Activated CD8-positive, alpha-beta T cell treated with anti-CD3 and anti-CD28 coated beads, Interleukin-2, amount 10 ng/mL, durations not matched to agents 7 days and 5 days (primary cell): ENCODE results near the gene RPS19. TPM values are rescaled to one million over a fixed set of nuclear protein-coding genes. Genes with fewer than 3 reads are reported as not detected.
"Not testable (repeated sequence)": the region's sequence is repeated elsewhere in the genome, so short reads cannot be mapped to it uniquely, and the experiment has no call there.

Source experiments
- ATAC-seq: fragments of 150-1000 bp; cut with Tn5 transposase; one replicate; pipeline ENCODE4 v1.10.0; 2021; ENCODE audit warnings: moderate library complexity
- CTCF ChIA-PET: fragments of 350-600 bp; sonication (Branson Sonifier 250); formaldehyde crosslinking; loops from one replicate; lab custom pipeline; 2021; ENCODE audit warnings: antibody characterized with exemption; lab: Charles Lee
- POLR2A ChIA-PET: fragments of 350-600 bp; sonication (Branson Sonifier 250); formaldehyde crosslinking; loops from one replicate; lab custom pipeline; 2021; ENCODE audit warnings: antibody characterized with exemption; lab: Charles Lee
- DNase-seq: peaks from one replicate; pipeline ENCODE4 v3.0.0-alpha.2; 2020
- H3K27ac Mint-ChIP-seq: one replicate; pipeline ENCODE4 v1.8.0; 2021; ENCODE audit warnings: mild to moderate bottlenecking, mixed read lengths
- H3K27me3 Mint-ChIP-seq: one replicate; pipeline ENCODE4 v1.8.0; 2021; ENCODE audit warnings: low read depth, mixed read lengths
- H3K36me3 Mint-ChIP-seq: one replicate; pipeline ENCODE4 v1.8.0; 2021; ENCODE audit warnings: low read depth, mixed read lengths
- H3K4me1 Mint-ChIP-seq: one replicate; pipeline ENCODE4 v1.8.0; 2021; ENCODE audit warnings: low read depth, mixed read lengths
- H3K4me3 Mint-ChIP-seq: one replicate; pipeline ENCODE4 v1.8.0; 2021; ENCODE audit warnings: mild to moderate bottlenecking, mixed read lengths
- H3K9me3 Mint-ChIP-seq: one replicate; pipeline ENCODE4 v1.8.0; 2022; ENCODE audit warnings: mixed read lengths; ENCODE audit not compliant: insufficient read depth
- total RNA-seq, 2 experiments: library from RNA; stranded (reverse); gene quantifications; one replicate each; pipeline ENCODE4 v1.2.3, GENCODE V29; 2021

Gene RPS19
- total RNA-seq, 2 experiments from 2014 or later: 3,024 to 3,056 TPM

GRCh38 chr19:41869374-41869955 lies 9.4 kb downstream of the RPS19 start:
- CTCF ChIA-PET: interaction anchor here (1.2 to 2.5 kb wide), 4 partner anchors 10 to 89 kb away, joined by 3 to 30 read pairs (median 6); partner anchors contain the start of genes RABAC1 and RPS19
- ATAC-seq: no peak
- Mint-ChIP-seq H3K36me3 (peaks cover 71% of the 10 kb centered on the region), H3K27me3 (no peaks in the 10 kb centered on the region), H3K9me3 (no peaks in the 10 kb centered on the region), H3K4me1 (peaks cover 92% of the 10 kb centered on the region), H3K27ac (peak overlapping the region; percentile 83), H3K4me3 (no peak overlapping the region)
- DNase-seq: no peak
- POLR2A ChIA-PET: interaction anchor here (0.7 to 11.9 kb wide), 6 partner anchors 9 to 1269 kb away, joined by 3 to 241 read pairs (median 8); partner anchors contain the start of genes ARHGEF1 and RPS19

- H3K9me3 Mint-ChIP-seq: no peaks in the 10 kb centered on the region
- no peaks in the 10 kb centered on the region for H3K27me3 Mint-ChIP-seq
- ChIA-PET POLR2A (interaction anchor here (1.5 to 9.3 kb wide), 5 partner anchors 8 to 75 kb away, joined by 3 to 241 read pairs (median 20); partner anchors contain the start of genes ARHGEF1 and RPS19), CTCF (interaction anchor here (2.4 to 9.1 kb wide), 3 partner anchors 11 to 88 kb away, joined by 7 to 176 read pairs (median 30); partner anchors contain the start of genes ARHGEF1, RABAC1 and RPS19)
- peaks cover 65% of the 10 kb centered on the region for H3K36me3 Mint-ChIP-seq
- ATAC-seq (no peak), DNase-seq (no peak)
- H3K4me3 Mint-ChIP-seq: peak overlapping the region; percentile 16
- H3K4me1 Mint-ChIP-seq: peaks cover 89% of the 10 kb centered on the region
- H3K27ac Mint-ChIP-seq: peak overlapping the region; percentile 83
Observed at GRCh38 chr19:41870401-41870873, 10.4 kb downstream of the RPS19 start.

- H3K9me3 Mint-ChIP-seq: no peaks in the 10 kb centered on the region
- peaks cover 91% of the 10 kb centered on the region for H3K4me1 Mint-ChIP-seq
- CTCF ChIA-PET: interaction anchor here (1.2 to 9.1 kb wide), 11 partner anchors 8 to 87 kb away, joined by 3 to 176 read pairs (median 24); partner anchors contain the start of genes ARHGEF1, ERFL, RABAC1 and RPS19
- peak overlapping the region; percentile 63 for H3K4me3 Mint-ChIP-seq
- H3K27ac Mint-ChIP-seq: peak overlapping the region; percentile 94
- POLR2A ChIA-PET: interaction anchor here (0.8 to 9.3 kb wide), 8 partner anchors 9 to 88 kb away, joined by 3 to 241 read pairs (median 12); partner anchors contain the start of genes ARHGEF1, RABAC1 and RPS19
- H3K36me3 Mint-ChIP-seq: peaks cover 58% of the 10 kb centered on the region
- H3K27me3 Mint-ChIP-seq: no peaks in the 10 kb centered on the region
- DNase-seq (peak; percentile 87), ATAC-seq (peak; percentile 63)
Observed at GRCh38 chr19:41871573-41872383, 11.7 kb downstream of the RPS19 start.

GRCh38 chr19:41872384-41872774 lies 12.3 kb downstream of the RPS19 start:
- H3K27ac Mint-ChIP-seq: peak overlapping the region; percentile 94
- CTCF ChIA-PET: interaction anchor here (1.1 to 9.1 kb wide), 14 partner anchors 9 to 85 kb away, joined by 3 to 176 read pairs (median 12); partner anchors contain the start of genes ARHGEF1, ERFL, RABAC1 and RPS19
- DNase-seq (no peak), ATAC-seq (no peak)
- H3K36me3 Mint-ChIP-seq: peaks cover 56% of the 10 kb centered on the region
- POLR2A ChIA-PET: interaction anchor here (0.8 to 9.3 kb wide), 7 partner anchors 10 to 87 kb away, joined by 3 to 241 read pairs (median 8); partner anchors contain the start of genes ARHGEF1, RABAC1 and RPS19
- no peaks in the 10 kb centered on the region for H3K9me3 Mint-ChIP-seq
- H3K4me3 Mint-ChIP-seq: peak overlapping the region; percentile 63
- H3K4me1 Mint-ChIP-seq: peaks cover 92% of the 10 kb centered on the region
- H3K27me3 Mint-ChIP-seq: no peaks in the 10 kb centered on the region

- DNase-seq (peak; percentile 79), ATAC-seq (no peak)
- peaks cover 93% of the 10 kb centered on the region for H3K4me1 Mint-ChIP-seq
- POLR2A ChIA-PET: interaction anchor here (0.7 to 9.3 kb wide), 13 partner anchors 8 to 86 kb away, joined by 3 to 241 read pairs (median 4); partner anchors contain the start of genes ARHGEF1, RABAC1 and RPS19
- no peak overlapping the region for H3K4me3 Mint-ChIP-seq
- no peaks in the 10 kb centered on the region for H3K9me3 Mint-ChIP-seq
- peak overlapping the region; percentile 94 for H3K27ac Mint-ChIP-seq
- H3K27me3 Mint-ChIP-seq: no peaks in the 10 kb centered on the region
- CTCF ChIA-PET: interaction anchor here (0.5 to 9.1 kb wide), 20 partner anchors 9 to 85 kb away, joined by 3 to 176 read pairs (median 8); partner anchors contain the start of genes ARHGEF1, ERFL, RABAC1 and RPS19
- H3K36me3 Mint-ChIP-seq: peaks cover 52% of the 10 kb centered on the region
Observed at GRCh38 chr19:41872775-41873647, 13.0 kb downstream of the RPS19 start.

- H3K4me1 Mint-ChIP-seq: peaks cover 90% of the 10 kb centered on the region
- H3K27ac Mint-ChIP-seq: peak overlapping the region; percentile 95
- ChIA-PET CTCF (interaction anchor here (0.6 to 9.1 kb wide), 4 partner anchors 11 to 70 kb away, joined by 3 to 176 read pairs (median 38); partner anchors contain the start of genes ARHGEF1 and RPS19), POLR2A (interaction anchor here (1.0 to 9.3 kb wide), 4 partner anchors 11 to 69 kb away, joined by 5 to 241 read pairs (median 26); partner anchors contain the start of genes ARHGEF1 and RPS19)
- not testable (repeated sequence) for ATAC-seq, H3K9me3 Mint-ChIP-seq, DNase-seq, H3K27me3 Mint-ChIP-seq
- H3K36me3 Mint-ChIP-seq: peaks cover 25% of the 10 kb centered on the region
- peak overlapping the region; percentile 55 for H3K4me3 Mint-ChIP-seq
Observed at GRCh38 chr19:41875973-41876372, 15.9 kb downstream of the RPS19 start.

- no peaks in the 10 kb centered on the region for H3K9me3 Mint-ChIP-seq
- peak within 1 kb of the TSS; percentile 95 for H3K27ac Mint-ChIP-seq
- ATAC-seq (no peak), DNase-seq (no peak)
- ChIA-PET POLR2A (interaction anchor here (2.4 to 9.3 kb wide), 3 partner anchors 10 to 17 kb away, joined by 12 to 241 read pairs (median 39); partner anchors contain the start of genes ARHGEF1 and RPS19), CTCF (interaction anchor here (1.2 to 9.1 kb wide), 3 partner anchors 10 to 74 kb away, joined by 3 to 176 read pairs (median 41); partner anchors contain the start of genes ARHGEF1 and RPS19)
- no peaks in the 10 kb centered on the region for H3K27me3 Mint-ChIP-seq
- peaks cover 14% of the 10 kb centered on the region for H3K36me3 Mint-ChIP-seq
- H3K4me3 Mint-ChIP-seq: peak within 1 kb of the TSS; percentile 67
- H3K4me1 Mint-ChIP-seq: peaks cover 86% of the 10 kb centered on the region
Observed at GRCh38 chr19:41876847-41877832, 17.1 kb downstream of the RPS19 start, which contains the start of gene CD79A. Gene CD79A (plus strand): TSS chr19:41877279. CDS start chr19:41877305, 26 bp downstream.

- no peaks in the 10 kb centered on the region for H3K9me3 Mint-ChIP-seq
- ATAC-seq: no peak
Observed at GRCh38 chr19:41877916-41878905, 18.2 kb downstream of the RPS19 start.

More at GRCh38 chr19:41877916-41878905, 18.2 kb downstream of the RPS19 start:
- DNase-seq: no peak
- CTCF ChIA-PET: interaction anchor here (1.2 to 9.1 kb wide), 3 partner anchors 9 to 72 kb away, joined by 3 to 176 read pairs (median 41); partner anchors contain the start of genes ARHGEF1 and RPS19
- Mint-ChIP-seq H3K27me3 (no peaks in the 10 kb centered on the region), H3K36me3 (peaks cover 10% of the 10 kb centered on the region), H3K4me3 (peak overlapping the region; percentile 67), H3K4me1 (peaks cover 80% of the 10 kb centered on the region), H3K27ac (peak overlapping the region; percentile 95)
- POLR2A ChIA-PET: interaction anchor here (2.4 to 9.3 kb wide), 3 partner anchors 9 to 18 kb away, joined by 12 to 241 read pairs (median 39); partner anchors contain the start of genes ARHGEF1 and RPS19
